GM21737 (cell line): Measurements from ENCODE around the gene SERTAD2.
A peak's percentile ranks its signal among the peaks of the same experiment; 100 is the strongest.

Experiments
- ATAC-seq: cut with Tn5 transposase; IDR thresholded peaks from one replicate; pipeline ENCODE4 v1.9.1; 2021; ENCODE audit warnings: mild to moderate bottlenecking, moderate library complexity; ENCODE audit not compliant: unreplicated experiment

Gene SERTAD2

DNA sequence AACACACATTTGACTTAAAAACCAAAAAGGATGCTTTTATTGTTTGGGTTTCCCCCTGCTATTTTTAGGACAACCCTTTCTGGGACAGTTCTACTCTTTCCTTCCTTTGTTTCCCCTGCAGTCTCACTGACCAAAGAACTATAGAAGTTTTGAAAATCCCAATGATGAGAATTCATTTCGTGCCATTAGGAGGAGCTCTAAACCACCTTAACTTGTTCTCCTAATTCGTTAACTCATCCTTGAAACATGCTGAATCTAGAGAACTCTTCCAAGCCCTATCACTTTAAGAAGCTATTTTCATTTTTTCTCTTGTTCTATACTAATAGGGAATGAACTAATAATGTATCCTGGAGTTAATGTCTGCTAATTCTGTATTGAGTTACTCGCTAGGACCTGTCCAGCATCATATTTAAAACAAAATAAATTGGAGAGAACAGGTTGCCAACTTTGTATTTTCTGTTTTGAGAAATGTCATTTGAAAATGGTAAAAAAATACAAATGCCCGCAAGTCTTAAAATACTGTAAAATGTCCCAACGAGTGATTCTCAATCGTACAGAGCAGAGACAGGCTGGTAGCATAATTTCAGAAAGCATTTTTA, 66.7 kb downstream of the SERTAD2 start:
- ATAC-seq = no peak

DNA sequence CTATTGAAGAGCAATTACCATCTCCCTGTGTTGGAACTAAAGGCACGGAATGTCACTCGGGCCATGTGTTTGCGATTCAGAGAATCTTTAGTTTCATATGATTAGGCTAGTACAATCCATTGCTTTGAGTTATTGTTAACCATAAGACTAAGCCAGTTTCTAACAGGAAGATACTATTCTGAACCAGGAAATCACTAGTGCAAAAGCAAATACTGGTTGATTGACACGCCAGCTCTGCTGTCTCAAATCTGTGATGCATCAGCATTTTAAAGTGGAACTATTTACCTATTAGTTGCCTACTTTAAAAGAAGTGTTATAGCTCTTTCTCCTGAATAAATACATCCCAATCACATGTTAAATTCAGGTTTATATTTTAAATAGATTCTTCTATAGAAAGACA, 67.7 kb downstream of the SERTAD2 start:
- no peak for ATAC-seq

DNA sequence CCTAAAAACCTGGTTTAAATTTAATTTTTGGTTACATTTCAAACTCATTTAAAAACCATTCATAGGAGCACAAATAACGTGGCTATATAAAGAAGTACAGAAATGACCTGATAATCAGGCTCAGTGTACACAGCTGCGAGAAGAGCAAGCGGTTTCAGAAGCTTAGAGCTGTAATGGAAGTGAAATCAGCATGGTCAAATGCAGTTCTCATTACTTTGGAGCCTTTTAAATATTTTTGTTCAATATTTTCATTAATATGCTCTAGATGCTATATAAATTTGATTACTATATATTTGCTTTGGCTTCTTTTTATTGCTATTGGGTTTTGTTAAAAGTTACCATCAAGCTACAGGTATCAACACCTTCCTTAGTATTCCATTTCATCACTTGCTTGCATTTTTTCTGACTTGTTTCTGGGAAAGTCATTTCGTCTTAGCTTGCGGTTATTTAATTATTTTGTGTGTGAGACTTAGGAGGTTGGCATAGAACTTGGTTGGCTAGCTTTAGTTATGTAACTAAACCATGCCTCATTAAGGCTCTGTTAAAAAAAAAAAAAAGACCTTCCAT, 70.9 kb downstream of the SERTAD2 start:
- peak; percentile 71 for ATAC-seq

DNA sequence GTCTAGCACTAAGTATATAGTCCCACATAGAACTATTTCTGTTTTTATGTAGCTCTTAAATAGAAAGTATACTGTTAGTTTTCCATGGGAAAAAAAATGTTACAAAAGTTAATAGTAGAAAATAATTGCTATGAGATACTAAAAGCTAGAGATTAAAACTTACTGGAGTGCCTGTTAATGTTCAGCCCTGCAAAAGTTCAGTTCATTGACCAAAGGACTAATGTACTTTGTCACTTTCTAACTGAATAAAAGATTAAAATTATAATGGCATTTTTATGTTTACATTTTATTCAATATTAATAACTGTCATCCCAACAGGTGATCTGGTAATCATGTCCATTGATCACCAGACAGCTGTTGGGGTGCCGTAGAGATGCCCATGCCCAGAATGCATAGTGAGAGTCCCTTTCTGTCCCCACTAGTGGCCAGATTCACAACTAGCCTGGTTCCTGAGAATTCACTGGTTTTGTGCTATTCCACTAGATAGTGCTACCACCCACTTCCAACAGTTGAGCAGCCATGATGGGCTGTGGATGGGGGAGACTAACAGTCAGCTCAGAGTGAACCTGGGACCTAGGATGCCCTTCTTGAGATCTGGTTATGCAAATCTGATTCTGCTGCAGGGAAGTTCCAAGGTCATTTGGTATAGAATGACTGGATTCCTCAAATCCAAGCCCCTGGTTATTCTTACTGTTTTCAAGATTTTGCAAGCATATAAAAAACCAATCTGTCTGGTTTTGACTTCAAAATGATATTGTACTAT, 71.8 kb downstream of the SERTAD2 start:
- ATAC-seq = no peak
